Measurements from ENCODE around the gene KCNK18. TPM values are rescaled to one million over a fixed set of nuclear protein-coding genes. Genes with fewer than 3 reads are reported as not detected.
A peak's percentile ranks its signal among the peaks of the same experiment; 100 is the strongest.
"Not testable (repeated sequence)": the region's sequence is repeated elsewhere in the genome, so short reads cannot be mapped to it uniquely, and the experiment has no call there.

KCNK18 gene
- total RNA-seq, 3 donors from 2014 or later: not detected

DNA sequence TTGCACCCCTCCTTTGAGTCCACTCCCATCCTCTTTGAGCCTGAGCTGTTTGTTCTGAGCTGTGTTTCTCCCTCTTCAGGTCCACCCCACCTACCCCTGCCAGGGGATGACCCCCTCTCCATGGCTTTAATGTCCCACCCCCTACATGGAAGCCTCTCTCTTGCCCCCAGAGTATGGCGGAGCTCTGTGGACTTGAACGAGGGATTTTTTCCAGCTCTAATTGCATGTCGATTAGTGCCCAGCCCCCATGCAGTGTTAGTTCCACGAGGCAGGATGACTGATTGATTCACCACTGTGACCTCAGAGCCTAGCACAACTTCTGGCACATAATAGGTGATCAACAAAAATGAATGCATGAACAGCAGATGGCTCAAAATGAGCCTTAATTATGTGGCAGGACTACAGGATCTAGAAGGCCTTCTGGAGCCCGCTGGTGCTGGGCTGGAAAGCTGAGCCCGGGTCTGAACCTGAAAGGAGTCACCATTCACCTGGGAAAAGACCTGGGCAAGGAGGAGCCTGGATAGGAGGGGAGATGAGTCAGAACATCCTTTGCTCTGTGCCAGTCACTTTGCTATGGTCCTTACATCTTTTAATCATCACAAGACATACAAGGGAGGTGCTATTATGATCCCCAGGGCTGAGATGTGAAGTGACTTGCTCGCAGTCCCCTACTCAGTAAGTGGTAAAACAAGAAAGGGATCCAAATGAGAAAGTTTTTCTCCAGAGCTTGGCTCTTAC lies 26.6 kb downstream of the KCNK18 start:
- ATAC-seq (no peak), DNase-seq (no peak)
- Histone ChIP-seq H3K9me3 (no peaks in the 10 kb centered on the region), H3K36me3 (ENCODE audit: low read depth) (no peaks in the 10 kb centered on the region), H3K4me3 (no peak overlapping the region), H3K4me1 (ENCODE audit: low read depth) (no peaks in the 10 kb centered on the region)
- intact Hi-C loops (cut with DNase I, micrococcal nuclease): no loop called here
- TF ChIP-seq, protein P1, sequence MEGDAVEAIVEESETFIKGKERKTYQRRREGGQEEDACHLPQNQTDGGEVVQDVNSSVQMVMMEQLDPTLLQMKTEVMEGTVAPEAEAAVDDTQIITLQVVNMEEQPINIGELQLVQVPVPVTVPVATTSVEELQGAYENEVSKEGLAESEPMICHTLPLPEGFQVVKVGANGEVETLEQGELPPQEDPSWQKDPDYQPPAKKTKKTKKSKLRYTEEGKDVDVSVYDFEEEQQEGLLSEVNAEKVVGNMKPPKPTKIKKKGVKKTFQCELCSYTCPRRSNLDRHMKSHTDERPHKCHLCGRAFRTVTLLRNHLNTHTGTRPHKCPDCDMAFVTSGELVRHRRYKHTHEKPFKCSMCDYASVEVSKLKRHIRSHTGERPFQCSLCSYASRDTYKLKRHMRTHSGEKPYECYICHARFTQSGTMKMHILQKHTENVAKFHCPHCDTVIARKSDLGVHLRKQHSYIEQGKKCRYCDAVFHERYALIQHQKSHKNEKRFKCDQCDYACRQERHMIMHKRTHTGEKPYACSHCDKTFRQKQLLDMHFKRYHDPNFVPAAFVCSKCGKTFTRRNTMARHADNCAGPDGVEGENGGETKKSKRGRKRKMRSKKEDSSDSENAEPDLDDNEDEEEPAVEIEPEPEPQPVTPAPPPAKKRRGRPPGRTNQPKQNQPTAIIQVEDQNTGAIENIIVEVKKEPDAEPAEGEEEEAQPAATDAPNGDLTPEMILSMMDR (IDR thresholded peaks at IDR 0.05): no peak

DNA sequence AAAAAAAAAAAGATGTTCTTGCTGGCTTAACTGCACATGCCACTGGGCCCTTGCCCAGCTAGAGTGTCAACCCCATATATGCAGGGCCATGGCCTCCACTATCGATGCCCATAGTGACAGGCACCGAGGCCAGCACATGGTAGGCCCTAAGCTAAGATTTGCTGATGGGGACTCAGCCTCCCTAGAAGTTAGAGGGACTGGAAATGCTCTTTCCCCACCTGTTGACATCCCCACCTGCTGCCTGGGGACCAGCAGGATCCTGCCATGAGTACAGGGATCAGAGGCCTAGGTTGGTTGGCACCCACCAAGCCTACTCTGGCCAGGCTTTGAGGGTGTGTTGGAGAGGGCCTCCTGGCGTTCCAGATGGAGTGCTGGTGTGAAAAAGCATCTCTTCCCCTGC lies 27.6 kb downstream of the KCNK18 start:
- ATAC-seq (no peak), DNase-seq (no peak)
- Histone ChIP-seq H3K4me1 (ENCODE audit: low read depth) (no peaks in the 10 kb centered on the region), H3K9me3 (no peaks in the 10 kb centered on the region), H3K4me3 (no peak overlapping the region), H3K36me3 (ENCODE audit: low read depth) (no peaks in the 10 kb centered on the region)
- TF ChIP-seq, protein P1 (IDR thresholded peaks at IDR 0.05): no peak
- intact Hi-C loops (cut with DNase I, micrococcal nuclease): no loop called here

DNA sequence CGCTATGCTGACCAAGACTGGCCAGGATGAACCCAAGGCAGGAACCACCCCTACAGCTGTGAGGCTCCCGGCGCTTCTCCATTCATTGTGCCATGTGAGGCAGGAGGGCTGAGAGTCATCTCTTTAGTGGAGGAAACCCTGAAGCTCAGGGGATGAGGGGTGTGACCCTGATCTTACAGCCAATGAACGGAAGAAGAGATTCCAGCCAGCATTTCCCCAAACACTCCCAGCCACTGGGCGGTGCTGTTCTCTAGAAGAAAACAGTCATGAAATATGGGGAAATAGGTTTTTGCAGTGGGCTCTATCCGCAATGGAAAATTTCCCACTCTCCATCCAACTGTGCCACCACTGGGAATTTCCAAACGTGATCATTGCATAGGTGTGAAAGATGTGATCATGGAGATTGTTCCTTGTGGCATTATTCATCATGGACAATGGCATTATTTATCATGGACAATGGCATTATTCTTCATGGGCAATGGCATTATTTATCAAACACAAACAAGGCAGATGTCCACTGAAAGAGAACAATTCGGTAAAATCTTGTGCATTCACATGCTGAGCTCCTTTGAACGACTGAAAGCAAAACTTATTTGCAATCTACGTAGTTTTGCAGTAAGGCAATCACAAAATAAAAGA lies 29.6 kb downstream of the KCNK18 start:
- no peak overlapping the region for H3K4me3 ChIP-seq
- H3K9me3 ChIP-seq: no peaks in the 10 kb centered on the region
- intact Hi-C loops (cut with DNase I, micrococcal nuclease): no loop called here
- peak in 2 of 3 donors; percentile 39 to 66 for DNase-seq
- H3K36me3 ChIP-seq (ENCODE audit: low read depth): no peaks in the 10 kb centered on the region
- peak; percentile 77 for ATAC-seq
- no peaks in the 10 kb centered on the region for H3K4me1 ChIP-seq (ENCODE audit: low read depth)
- TF ChIP-seq, protein P1 (IDR thresholded peaks at IDR 0.05): no peak

DNA sequence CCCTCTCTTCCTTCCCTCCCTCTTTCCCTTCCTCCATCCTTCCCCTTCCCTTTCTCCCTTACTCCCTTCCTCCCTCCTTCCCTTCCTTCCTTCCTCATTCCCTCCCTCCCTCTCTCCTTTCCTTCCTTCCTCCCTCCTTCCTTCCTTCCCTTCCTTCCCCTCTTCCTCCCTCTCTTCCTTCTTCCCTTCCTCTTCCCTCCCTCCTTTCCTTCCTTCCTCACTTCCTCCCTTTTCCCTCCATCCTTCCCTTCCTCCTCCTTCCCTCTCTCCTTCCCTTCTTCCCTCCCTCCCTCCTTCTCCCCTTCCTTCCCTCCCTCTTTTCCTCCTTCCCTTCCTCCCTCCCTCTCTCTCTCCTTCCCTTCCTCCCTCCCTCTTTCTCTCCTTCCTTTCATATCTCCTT lies 30.9 kb downstream of the KCNK18 start:
- Histone ChIP-seq H3K9me3 (no peaks in the 10 kb centered on the region), H3K4me3 (no peak overlapping the region), H3K4me1 (ENCODE audit: low read depth) (no peaks in the 10 kb centered on the region), H3K36me3 (ENCODE audit: low read depth) (no peaks in the 10 kb centered on the region)
- DNase-seq: no peak
- TF ChIP-seq, protein P1 (IDR thresholded peaks at IDR 0.05): no peak
- no peak for ATAC-seq
- intact Hi-C loops (cut with DNase I, micrococcal nuclease): no loop called here

DNA sequence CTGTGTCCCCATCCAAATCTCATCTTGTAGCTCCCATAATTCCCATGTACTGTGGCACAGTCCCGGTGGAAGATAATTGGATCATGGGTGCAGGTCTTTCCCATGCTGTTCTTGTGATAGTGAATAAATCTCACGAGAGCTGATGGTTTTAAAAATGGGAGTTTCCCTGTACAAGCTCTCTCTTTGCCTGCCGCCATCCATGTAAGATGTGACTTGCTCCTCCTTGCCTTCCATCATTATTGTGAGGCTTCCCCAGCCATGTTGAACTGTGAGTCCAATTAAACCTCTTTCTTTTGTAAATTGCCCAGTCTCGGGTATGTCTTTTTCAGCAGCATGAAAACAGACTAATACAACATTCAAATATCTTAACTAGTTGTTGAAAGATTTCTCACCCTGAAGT lies 32.8 kb downstream of the KCNK18 start:
- H3K4me3 ChIP-seq; H3K9me3 ChIP-seq; DNase-seq; H3K36me3 ChIP-seq (ENCODE audit: low read depth); intact Hi-C loops (cut with DNase I, micrococcal nuclease); ATAC-seq; H3K4me1 ChIP-seq (ENCODE audit: low read depth): not testable (repeated sequence)

DNA sequence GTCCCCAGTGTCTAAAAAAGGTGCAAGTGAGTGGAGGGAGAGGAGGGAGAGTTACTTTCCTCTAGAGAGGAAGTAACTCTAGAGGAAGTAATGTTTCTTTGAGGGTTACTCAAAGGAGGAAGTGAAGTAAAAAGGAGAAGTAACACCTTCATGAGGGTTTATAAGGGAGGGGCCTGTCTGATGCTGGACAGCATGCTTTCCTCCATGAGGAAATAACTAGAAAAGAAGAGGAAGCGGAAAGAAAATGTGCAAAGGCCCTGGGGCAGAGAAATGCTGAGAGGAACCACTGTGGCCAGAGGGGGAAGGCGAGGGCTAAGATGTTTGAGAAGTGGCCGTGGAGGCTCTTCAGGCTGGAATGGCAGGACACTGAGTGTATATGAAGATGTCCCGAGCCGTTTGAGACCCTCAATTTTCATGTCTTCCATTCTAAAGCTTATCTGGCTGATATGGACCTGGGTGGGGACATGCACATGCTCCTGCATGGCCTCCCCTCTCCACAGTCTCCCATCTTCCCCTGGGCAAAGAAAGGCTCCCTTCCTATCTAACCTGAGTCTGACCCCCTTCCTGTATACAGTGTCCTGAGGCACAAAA lies 40.2 kb downstream of the KCNK18 start:
- ATAC-seq: peak; percentile 42
- Histone ChIP-seq H3K4me3 (no peak overlapping the region), H3K9me3 (no peaks in the 10 kb centered on the region), H3K4me1 (ENCODE audit: low read depth) (peaks cover 4% of the 10 kb centered on the region), H3K36me3 (ENCODE audit: low read depth) (no peaks in the 10 kb centered on the region)
- intact Hi-C loops (cut with DNase I, micrococcal nuclease): no loop called here
- DNase-seq: no peak
- TF ChIP-seq, protein P1 (IDR thresholded peaks at IDR 0.05): no peak

Measured in mucosa of descending colon (tissue), 3 donors.